GM23338 (cell line): ENCODE results near the gene ADCYAP1. TPM values are rescaled to one million over a fixed set of nuclear protein-coding genes. Genes with fewer than 3 reads are reported as not detected.

Experiments used
- ATAC-seq: fragments of 200-7000 bp; cut with Tn5 transposase; 3 replicates; pipeline ENCODE4 v1.9.1; 2020
- DNase-seq: peaks from one replicate; pipeline ENCODE4 v3.0.0-alpha.2; 2015; ENCODE audit warnings: low spot score
- H2AFZ ChIP-seq: fragments of 200-600 bp; sonication (generic); 2 replicates; pipeline ENCODE4 v1.8.0; 2016; ENCODE audit warnings: antibody characterized with exemption, mild to moderate bottlenecking, moderate library complexity
- H3F3A ChIP-seq: fragments of 200-600 bp; sonication (generic); replicated peaks from 2 replicates; pipeline ENCODE4 v1.8.0; 2017; ENCODE audit warnings: antibody characterized with exemption, mixed run types, low read depth
- H3K27ac ChIP-seq: fragments of 200-600 bp; sonication (generic); 2 replicates; pipeline ENCODE4 v1.6.1; 2016; ENCODE audit warnings: low read depth
- H3K27me3 ChIP-seq: fragments of 200-600 bp; sonication (generic); 2 replicates; pipeline ENCODE4 v1.8.0; 2016; ENCODE audit warnings: mild to moderate bottlenecking, mixed run types, moderate library complexity; ENCODE audit not compliant: insufficient read depth
- H3K36me3 ChIP-seq: fragments of 200-600 bp; sonication (generic); 2 replicates; pipeline ENCODE4 v1.8.0; 2016; ENCODE audit warnings: mild to moderate bottlenecking; ENCODE audit not compliant: insufficient read depth
- H3K4me1 ChIP-seq: fragments of 200-600 bp; sonication (generic); 2 replicates; pipeline ENCODE4 v1.8.0; 2016; ENCODE audit warnings: mild to moderate bottlenecking, moderate library complexity; ENCODE audit not compliant: insufficient read depth
- H3K4me2 ChIP-seq: fragments of 200-600 bp; sonication (generic); 2 replicates; pipeline ENCODE4 v1.7.1; 2017; ENCODE audit warnings: mixed run types
- H3K4me3 ChIP-seq: fragments of 200-600 bp; sonication (generic); 2 replicates; pipeline ENCODE4 v1.6.1; 2016; ENCODE audit warnings: mixed run types
- H3K79me2 ChIP-seq: fragments of 200-600 bp; sonication (generic); replicated peaks from 2 replicates; pipeline ENCODE4 v1.8.0; 2017; ENCODE audit warnings: mild to moderate bottlenecking; ENCODE audit not compliant: insufficient read depth
- H3K9me2 ChIP-seq: fragments of 200-600 bp; sonication (generic); 2 replicates; pipeline ENCODE4 v1.8.0; 2017; ENCODE audit not compliant: insufficient read depth
- H4K20me1 ChIP-seq: fragments of 200-600 bp; sonication (generic); replicated peaks from 2 replicates; pipeline ENCODE4 v1.8.0; 2017; ENCODE audit warnings: mild to moderate bottlenecking; ENCODE audit not compliant: insufficient read depth
- H3K27ac Mint-ChIP-seq: 2 replicates; pipeline ENCODE4 v1.8.0; 2020; ENCODE audit warnings: inconsistent platforms, mild to moderate bottlenecking, moderate library complexity, mixed read lengths
- H3K27me3 Mint-ChIP-seq: 3 replicates; pipeline ENCODE4 v1.8.0; 2022; ENCODE audit warnings: low read depth, mild to moderate bottlenecking, moderate library complexity, mixed read lengths, inconsistent platforms; ENCODE audit not compliant: insufficient read depth, poor library complexity
- H3K36me3 Mint-ChIP-seq: 3 replicates; pipeline ENCODE4 v1.8.0; 2021; ENCODE audit warnings: low read depth, mild to moderate bottlenecking, inconsistent platforms, moderate library complexity, mixed read lengths
- H3K4me1 Mint-ChIP-seq: 3 replicates; pipeline ENCODE4 v1.8.0; 2020; ENCODE audit warnings: mild to moderate bottlenecking, inconsistent platforms, mixed read lengths
- H3K4me3 Mint-ChIP-seq: 3 replicates; pipeline ENCODE4 v1.8.0; 2021; ENCODE audit warnings: moderate library complexity, mild to moderate bottlenecking, inconsistent platforms, mixed read lengths
- H3K9me3 Mint-ChIP-seq: 3 replicates; pipeline ENCODE4 v1.8.0; 2020; ENCODE audit warnings: moderate library complexity, mild to moderate bottlenecking, inconsistent platforms, mixed read lengths
- CREB1 ChIP-seq: fragments of 250-450 bp; sonication (Bioruptor Pico); IDR thresholded peaks from 2 replicates; pipeline ENCODE4 v1.5.0; 2020; ENCODE audit warnings: low read depth, mild to moderate bottlenecking, moderate library complexity
- CTCF ChIP-seq, 2 experiments: fragments of 200-600 bp in 1 of 2; sonication (generic) in 1 of 2; conservative IDR thresholded peaks; 2 replicates each; pipeline versions ENCODE4 v1.5.1 to v1.6.1; 2016 to 2017; ENCODE audit warnings: antibody characterized with exemption in 2 of 2, low read depth in 2 of 2, mild to moderate bottlenecking in 2 of 2, moderate library complexity in 1 of 2
- EZH2 ChIP-seq: fragments of 200-600 bp; sonication (generic); IDR thresholded peaks from one replicate; pipeline ENCODE4 v1.8.0; 2017; ENCODE audit warnings: antibody characterized with exemption, mild to moderate bottlenecking, low read depth; ENCODE audit not compliant: unreplicated experiment
- JUNB ChIP-seq: IDR thresholded peaks from one replicate; pipeline ENCODE4 v1.6.1; 2016; ENCODE audit warnings: antibody characterized with exemption; ENCODE audit not compliant: unreplicated experiment
- POLR2AphosphoS5 ChIP-seq: IDR thresholded peaks from 2 replicates; pipeline ENCODE4 v1.6.1; 2016; ENCODE audit warnings: antibody characterized with exemption, low read depth
- STAT1 ChIP-seq: IDR thresholded peaks from one replicate; pipeline ENCODE4 v1.6.1; 2016; ENCODE audit warnings: antibody characterized with exemption; ENCODE audit not compliant: unreplicated experiment
- ZNF114 ChIP-seq: fragments of 250-450 bp; sonication (Bioruptor Pico); IDR thresholded peaks from 2 replicates; pipeline ENCODE4 v1.5.0; 2020; ENCODE audit warnings: mild to moderate bottlenecking, moderate library complexity
- ZNF331 ChIP-seq: fragments of 250-450 bp; sonication (Bioruptor Pico); IDR thresholded peaks from 2 replicates; pipeline ENCODE4 v1.5.0; 2020; ENCODE audit warnings: low read depth, mild to moderate bottlenecking, moderate library complexity
- ZNF462 ChIP-seq: fragments of 250-450 bp; sonication (Bioruptor Pico); IDR thresholded peaks from 2 replicates; pipeline ENCODE4 v1.5.0; 2020; ENCODE audit warnings: mild to moderate bottlenecking, moderate library complexity
- polyA plus RNA-seq: library from polyadenylated mRNA; unstranded; fragments of >200 nt; fragmentation: Nextera tagmentation; extraction: Ambion mirVana; gene quantifications from 2 replicates; pipeline ENCODE4 v1.2.1, GENCODE V29; 2016
- total RNA-seq: library from RNA; depleted of rRNA; stranded (reverse); fragments of >200 nt; shearing (Covaris generic); gene quantifications from 2 replicates; pipeline ENCODE4 v1.2.3, GENCODE V29; 2014

The ADCYAP1 gene
- total and polyA plus RNA-seq, 2 experiments from 2014 or later, result not detected

GRCh38 chr18:939958-940357, 35.3 kb downstream of the ADCYAP1 start (continued):
- no peak for TF ChIP-seq ZNF462 (CRISPR knock-in tag)
- no peak for TF ChIP-seq ZNF331 (CRISPR knock-in tag)
- no peak for TF ChIP-seq CREB1 (CRISPR knock-in tag)

- H3F3A ChIP-seq, result no peaks in the 10 kb centered on the region
- Mint-ChIP-seq H3K4me3 (no peak overlapping the region), H3K27ac (no peak overlapping the region)
- no peak for TF ChIP-seq ZNF114 (CRISPR knock-in tag)
- no peak for TF ChIP-seq EZH2
- TF ChIP-seq ZNF462 (CRISPR knock-in tag), result no peak
- no peak for TF ChIP-seq CTCF (conservative IDR thresholded peaks at IDR 0.05; ENCODE audit: low read depth in 2 of 2)
- TF ChIP-seq STAT1, result no peak
- TF ChIP-seq JUNB, result no peak
- TF ChIP-seq POLR2AphosphoS5, result no peak
Observed at GRCh38 chr18:941331-941730, 36.7 kb downstream of the ADCYAP1 start.

More at GRCh38 chr18:941331-941730, 36.7 kb downstream of the ADCYAP1 start:
- H3K27me3 Mint-ChIP-seq, result no peaks in the 10 kb centered on the region
- no peak overlapping the region for H2AFZ ChIP-seq
- no peaks in the 10 kb centered on the region for H3K36me3 ChIP-seq
- no peaks in the 10 kb centered on the region for H3K9me2 ChIP-seq
- DNase-seq (no peak), ATAC-seq (no peak)
- no peaks in the 10 kb centered on the region for H3K79me2 ChIP-seq
- no peaks in the 10 kb centered on the region for H3K9me3 Mint-ChIP-seq
- no peaks in the 10 kb centered on the region; the same call in 1 of the 2 replicates for H3K4me1 ChIP-seq
- no peak overlapping the region for H3K4me2 ChIP-seq
- H3K4me1 Mint-ChIP-seq, result peaks cover 4% of the 10 kb centered on the region
- no peaks in the 10 kb centered on the region for H4K20me1 ChIP-seq
- H3K27ac ChIP-seq, result no peak overlapping the region
- H3K27me3 ChIP-seq, result no peaks in the 10 kb centered on the region
- H3K36me3 Mint-ChIP-seq, result no peaks in the 10 kb centered on the region
- H3K4me3 ChIP-seq, result no peak overlapping the region
